Raji (cell line): ENCODE measurements around the gene ARHGEF4.

Experiments
- POLR2A ChIP-seq: IDR thresholded peaks from 2 replicates; pipeline ENCODE4 v1.6.1; 2011; ENCODE audit warnings: low read depth, low read length, control low read depth; ENCODE audit not compliant: insufficient read depth

Gene ARHGEF4

DNA sequence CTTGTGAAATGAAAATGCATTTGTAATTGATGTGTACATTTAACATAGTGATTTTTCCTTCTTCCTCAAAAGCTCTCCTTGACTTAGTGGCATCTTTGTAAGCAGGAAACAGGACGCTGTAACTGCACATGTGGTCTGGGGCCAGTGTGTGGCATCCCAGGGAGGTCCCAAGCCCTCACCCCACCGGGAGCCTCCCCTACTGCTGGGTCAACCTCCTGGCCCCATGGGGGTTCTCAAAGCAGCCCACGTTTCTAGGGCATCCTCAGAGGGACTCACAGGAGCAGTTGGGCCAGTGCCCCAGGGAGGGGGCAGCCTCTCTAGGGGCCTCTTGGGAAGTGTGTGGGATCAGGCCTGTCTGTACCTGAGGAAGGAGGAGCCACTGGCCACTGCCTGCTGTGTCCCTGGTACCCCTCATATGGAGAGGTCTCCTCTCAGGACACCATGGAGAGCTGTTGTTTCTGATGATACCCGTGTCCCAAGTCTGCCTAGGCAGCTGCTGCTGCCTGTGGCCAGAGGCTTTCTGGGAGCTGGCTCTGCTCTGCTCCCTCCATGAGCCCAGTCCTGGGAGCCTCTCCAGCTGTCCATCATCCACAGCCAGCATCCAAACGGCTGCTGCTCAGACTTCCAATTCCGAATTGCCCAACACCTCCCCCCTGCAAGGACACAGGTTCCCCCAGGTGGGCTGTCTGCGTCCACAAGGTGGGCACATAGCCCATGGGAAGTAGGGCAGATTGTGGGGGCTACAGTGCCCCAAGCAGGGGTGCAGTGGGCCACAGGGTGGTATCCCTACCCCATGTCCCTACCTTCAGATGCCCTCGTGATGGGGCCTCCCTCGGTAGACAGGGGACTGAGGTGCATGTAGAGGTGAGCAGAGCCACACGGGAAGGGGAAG, 13.4 kb downstream of the ARHGEF4 start:
- TF ChIP-seq POLR2A = no peak

GRCh38 chr2:130850788-130851623, 14.3 kb downstream of the ARHGEF4 start:
- no peak for TF ChIP-seq POLR2A

DNA sequence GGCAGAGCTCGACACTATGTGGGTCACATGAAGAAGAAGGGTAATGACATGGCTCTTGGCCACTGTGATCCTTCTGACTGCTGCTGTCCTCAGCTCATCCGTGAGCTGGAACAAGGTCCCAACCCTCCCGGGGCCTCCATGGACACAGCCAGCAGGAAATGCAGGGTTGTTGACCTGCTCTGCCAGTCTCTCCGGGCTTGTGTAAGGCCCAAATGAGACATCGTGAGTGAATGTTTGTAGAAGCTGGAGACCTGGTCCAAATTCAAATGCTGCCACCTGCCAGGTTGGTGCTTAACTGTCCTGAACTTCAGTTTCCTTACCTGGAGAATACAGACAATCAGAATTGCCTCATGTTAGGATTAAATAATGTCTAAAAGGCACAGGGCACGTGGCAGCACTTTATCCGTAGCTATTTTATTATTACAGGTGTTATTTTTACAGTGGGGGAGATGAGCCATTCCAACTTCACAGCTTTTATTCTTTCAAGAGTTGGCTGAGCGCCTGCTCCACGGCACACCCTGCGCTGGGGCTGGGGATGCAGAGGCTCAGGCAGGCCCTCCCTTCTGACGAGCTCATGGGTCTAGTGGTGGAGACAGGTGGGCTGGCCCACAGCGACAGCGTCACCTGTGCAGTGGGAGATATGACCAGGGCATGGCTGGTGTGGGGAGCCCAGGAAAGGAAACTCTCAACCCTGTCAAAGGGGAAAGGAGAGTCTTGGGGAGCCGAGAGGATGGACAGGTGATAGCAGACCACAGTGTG, 15.1 kb downstream of the ARHGEF4 start:
- TF ChIP-seq POLR2A = no peak

- no peak for TF ChIP-seq POLR2A
These were observed 15.9 kb downstream of the ARHGEF4 start for GRCh38 chr2:130852521-130853115.

DNA sequence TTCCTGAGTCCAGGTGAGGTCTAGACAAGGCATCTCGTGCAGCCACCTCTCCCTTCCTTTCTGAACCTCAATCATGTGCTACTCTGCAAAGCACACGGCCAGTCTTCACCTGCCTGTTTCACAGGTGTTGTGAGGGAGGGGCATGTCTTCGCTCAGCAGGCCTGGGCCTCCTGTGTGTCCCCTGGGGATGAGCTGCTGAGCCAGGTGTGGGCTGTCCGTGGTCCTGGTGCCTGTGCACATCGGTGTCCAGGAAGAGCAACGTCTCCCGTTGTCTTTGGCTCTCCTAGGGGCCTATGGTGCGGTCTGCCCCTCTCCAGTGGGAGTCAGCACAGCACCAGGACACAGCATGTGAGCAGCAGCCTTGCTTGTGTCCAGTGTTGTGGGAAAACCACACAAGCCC, 16.7 kb downstream of the ARHGEF4 start:
- no peak for TF ChIP-seq POLR2A

DNA sequence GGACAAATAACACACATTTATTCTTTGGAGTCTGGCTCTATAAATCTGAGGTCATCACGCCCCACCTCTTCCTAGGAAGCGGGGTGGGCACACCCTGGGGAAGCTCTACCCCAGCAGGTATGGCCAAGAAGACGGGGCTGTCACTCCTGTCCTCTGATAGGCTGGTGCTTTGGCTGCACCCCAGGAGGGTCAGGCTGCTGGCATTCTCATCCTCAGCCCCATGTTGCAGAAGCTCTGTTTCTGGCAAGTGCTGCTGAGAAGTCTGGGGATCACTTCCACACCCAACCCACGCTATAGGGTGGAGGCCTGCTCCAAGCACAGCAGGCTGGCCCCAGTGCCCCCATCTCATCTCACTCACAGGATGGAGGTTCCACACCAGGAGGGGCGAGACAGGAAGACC, 17.6 kb downstream of the ARHGEF4 start:
- TF ChIP-seq POLR2A = no peak

DNA sequence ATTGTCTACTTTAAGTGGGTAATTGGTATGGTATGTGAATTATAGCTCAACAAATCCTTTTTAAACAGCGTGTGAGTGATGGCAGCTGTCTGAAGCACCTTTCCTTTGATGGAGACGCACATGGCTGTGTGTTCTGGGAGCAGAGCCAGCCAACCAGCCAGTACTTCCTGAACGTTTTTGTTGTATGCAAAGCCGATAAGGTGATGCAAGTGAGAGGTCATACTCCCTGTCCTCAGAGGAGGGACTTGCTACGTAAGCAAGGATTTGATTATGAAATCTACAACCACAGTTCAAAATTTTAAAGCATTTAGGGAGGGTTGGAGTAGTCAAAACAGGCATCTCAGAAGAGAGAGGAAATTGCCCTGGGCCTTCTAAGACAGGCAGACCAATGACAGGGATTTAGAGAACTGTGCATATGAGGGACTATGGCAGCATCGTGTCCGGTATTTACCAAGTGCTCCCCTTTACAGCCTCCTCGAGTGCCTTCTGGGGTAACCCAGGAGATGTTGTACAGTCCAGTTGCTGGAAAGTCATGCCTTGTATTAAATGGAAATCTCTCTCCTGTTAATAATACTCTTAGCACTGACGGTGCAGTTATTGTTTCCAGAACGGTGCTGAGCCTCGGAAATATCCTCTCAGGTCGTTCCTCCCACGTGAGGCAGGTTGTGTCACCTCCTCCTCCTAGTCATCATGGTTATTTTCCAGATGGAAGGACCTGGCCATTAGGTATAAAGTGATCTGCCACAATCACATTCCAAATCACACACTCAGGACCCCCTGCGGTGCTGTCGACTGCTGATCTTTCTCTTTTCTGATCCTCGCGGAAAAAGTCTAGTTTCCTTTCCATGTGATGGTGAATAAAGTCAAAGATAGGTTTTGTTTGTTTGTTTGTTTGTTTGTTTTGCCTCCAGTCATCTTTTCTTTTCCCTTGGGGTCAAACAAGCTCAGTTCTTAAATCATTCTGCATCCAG, 28.4 kb downstream of the ARHGEF4 start:
- TF ChIP-seq POLR2A = no peak

DNA sequence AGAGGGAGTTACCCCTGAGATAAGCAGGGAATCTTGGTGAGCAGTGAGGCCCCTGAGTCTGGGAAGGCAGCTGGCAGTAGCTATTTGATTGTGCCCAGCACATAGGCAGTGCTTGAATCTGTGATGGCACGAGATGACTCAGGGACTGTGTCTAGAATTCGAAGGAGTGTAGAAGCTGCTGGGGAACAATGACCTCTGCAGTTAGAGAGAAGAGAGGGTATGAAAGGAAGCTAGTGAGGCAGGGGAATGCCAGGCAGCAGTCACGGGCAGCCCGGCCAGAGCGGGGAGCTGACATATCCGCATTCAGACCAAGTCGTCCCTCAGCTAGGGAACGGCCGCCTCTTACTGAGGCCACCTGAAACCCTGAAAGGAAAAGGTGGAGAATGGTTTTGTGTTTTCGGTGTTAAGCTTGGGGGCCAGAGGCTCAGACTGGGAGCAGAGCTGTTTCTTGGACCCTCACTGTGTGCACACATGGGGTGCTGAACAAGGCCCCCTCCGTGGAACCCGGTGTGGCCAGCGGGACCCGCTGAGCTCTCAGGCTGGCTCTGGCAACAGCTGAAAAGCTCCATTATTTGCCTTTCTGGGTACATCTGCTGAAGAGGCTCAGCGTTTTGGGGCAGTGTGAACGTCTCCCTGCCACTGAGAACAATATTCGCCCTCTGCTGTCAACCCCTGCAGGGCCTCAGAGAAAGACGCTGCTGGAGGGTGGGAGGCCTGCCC, 32.9 kb downstream of the ARHGEF4 start:
- no peak for TF ChIP-seq POLR2A

GRCh38 chr2:130870161-130870485, 33.4 kb downstream of the ARHGEF4 start:
- no peak for TF ChIP-seq POLR2A

DNA sequence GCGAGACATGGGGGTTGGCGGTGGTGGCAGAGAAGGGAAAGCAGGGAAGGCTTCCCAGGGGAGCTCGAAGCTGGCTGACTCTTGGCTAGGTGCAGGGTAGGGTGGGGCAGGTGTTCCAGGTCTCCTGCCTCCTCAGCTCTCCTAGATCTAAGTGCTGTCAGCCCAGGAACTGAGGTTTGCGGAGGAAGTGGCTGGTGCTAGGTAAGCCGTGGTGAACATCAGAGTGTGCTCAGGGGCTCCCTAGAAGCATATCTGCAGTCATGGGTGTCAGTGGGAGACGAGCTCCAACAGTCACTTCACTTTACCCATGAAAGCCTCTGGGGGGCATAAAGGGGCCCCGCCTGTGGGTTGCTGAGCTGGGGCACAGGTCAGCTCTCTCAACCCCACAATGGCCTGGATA, 34.1 kb downstream of the ARHGEF4 start:
- no peak for TF ChIP-seq POLR2A

DNA sequence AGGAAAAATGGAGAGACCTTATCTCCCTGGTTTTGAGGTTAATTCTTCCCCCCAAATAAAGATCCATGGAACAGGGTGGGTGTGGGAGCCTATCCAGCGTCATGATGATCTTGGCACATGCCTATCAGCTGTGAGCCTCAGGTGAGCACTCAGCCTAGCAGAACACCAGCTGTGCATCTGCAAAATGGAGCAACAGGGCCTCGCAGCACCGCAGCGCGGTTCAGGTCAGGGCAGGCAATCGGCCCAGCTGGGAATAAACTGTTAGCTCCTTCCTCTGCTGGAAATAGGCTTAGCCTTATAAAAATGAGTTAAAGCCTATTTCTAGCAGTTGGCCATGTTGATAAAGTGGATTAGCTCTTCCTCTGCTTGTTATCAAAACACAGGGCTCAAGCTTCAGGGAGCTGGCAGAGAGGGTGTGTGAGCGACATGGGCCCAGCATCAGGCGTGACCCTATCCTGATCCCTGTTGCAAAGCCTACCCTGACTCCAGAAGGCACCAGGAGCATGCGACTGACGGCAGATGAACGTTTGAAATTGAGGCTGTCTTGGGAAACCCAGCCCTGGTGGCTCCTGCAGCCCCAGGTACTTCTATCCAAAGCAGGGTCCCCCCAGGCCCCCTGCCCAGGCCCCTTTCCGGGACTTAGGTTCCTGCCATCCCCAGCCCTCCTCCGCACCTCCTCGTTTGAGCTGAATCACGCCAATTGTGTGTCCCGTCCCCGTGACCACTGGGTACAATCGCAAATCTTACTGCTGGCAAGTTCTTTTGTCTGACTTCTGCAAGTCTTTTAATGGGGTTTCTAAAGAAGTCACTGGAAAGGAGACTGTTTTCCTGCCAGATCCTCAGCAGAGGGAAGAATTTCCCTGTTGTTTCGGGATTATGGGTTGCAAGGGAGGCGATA, 35.4 kb downstream of the ARHGEF4 start:
- no peak for TF ChIP-seq POLR2A

GRCh38 chr2:130872741-130873125, 36.0 kb downstream of the ARHGEF4 start:
- TF ChIP-seq POLR2A = no peak
